Measurements from ENCODE around the gene ARID2. TPM values are rescaled to one million over a fixed set of nuclear protein-coding genes. Genes with fewer than 3 reads are reported as not detected.

Gene ARID2
- total and polyA plus RNA-seq, 4 donors: 1.8 to 17.8 (median 13.2) TPM

DNA sequence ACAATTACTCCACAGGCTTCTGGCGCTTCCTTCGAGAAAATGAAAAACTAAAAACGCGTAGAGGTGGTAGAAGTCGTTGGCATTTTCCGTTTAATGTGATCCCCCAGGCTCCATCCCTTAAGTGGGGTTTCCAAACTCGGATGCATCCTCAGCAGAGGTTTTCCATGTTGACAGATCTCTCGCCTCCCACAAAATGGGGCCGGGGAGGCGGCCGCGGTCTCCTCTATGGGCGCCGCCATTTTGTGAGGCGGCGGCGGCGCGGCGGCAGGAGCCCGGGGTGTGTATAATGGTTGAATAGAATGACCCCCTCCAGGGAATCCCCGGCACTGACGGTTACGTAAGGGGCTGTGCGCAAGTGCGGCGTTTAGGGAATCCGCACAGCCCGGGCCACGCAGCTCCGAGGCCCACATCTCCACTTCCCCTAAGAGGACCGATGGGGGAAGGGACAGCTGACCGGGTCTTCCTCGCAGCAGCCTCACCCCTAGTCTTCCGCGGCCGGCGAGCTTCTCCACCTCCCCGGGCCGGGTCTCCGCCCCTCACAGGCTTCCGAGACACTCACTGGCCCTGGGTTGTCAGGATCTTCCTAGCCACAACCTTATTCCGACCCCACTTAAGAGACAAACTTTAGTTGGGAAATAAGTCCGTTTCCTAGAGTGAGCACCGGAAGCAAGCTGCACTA lies 2.1 kb upstream of the ARID2 start (continued):
- TF ChIP-seq, protein P1, sequence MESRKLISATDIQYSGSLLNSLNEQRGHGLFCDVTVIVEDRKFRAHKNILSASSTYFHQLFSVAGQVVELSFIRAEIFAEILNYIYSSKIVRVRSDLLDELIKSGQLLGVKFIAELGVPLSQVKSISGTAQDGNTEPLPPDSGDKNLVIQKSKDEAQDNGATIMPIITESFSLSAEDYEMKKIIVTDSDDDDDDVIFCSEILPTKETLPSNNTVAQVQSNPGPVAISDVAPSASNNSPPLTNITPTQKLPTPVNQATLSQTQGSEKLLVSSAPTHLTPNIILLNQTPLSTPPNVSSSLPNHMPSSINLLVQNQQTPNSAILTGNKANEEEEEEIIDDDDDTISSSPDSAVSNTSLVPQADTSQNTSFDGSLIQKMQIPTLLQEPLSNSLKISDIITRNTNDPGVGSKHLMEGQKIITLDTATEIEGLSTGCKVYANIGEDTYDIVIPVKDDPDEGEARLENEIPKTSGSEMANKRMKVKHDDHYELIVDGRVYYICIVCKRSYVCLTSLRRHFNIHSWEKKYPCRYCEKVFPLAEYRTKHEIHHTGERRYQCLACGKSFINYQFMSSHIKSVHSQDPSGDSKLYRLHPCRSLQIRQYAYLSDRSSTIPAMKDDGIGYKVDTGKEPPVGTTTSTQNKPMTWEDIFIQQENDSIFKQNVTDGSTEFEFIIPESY (IDR thresholded peaks at IDR 0.05): peak; percentile 54
- TF ChIP-seq CTCF (IDR thresholded peaks at IDR 0.05; ENCODE audit: low read depth, low read length, missing input control): no peak
- TF ChIP-seq HNF4G (IDR thresholded peaks at IDR 0.05): peak; percentile 45
- TF ChIP-seq TAF1 (conservative IDR thresholded peaks at IDR 0.05): peak; percentile 93
- TF ChIP-seq SP1 (IDR thresholded peaks at IDR 0.05): peak; percentile 72
- TF ChIP-seq FOXA1 (IDR thresholded peaks at IDR 0.05): peak; percentile 7
- TF ChIP-seq NR2F2 (IDR thresholded peaks at IDR 0.05): no peak
- TF ChIP-seq MAX (IDR thresholded peaks at IDR 0.05): peak; percentile 88

DNA sequence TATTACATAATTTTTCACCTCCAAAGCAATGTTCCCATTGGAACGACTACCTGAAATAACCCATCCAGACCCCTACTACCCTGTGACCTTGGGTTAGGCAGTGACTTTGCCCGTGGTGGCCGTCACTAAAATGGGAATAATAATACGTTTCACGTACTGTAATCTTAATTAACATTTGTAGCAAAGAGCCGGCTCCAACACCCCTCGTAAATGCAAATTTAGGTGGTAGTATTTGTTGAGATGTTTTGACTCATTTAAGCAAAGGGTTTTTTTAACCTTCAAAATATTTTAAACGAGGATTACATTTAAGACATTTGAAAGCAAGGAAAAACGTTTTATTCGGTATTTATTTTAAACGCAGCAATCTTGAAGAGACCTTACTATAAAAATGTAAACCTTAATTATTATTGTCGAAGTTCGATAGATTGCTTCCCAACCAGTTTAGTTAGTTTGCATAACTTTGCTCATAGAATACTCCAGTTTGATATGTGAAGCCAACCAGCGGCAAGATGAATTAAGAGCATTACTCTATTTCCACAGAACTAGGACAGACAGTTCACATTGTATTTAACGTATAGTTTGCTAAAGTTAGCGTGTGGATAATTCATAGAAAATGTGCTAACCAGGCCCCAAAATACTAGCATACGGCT lies 1.4 kb upstream of the ARID2 start:
- Histone ChIP-seq H3K4me1 (ENCODE audit: control insufficient read depth in 4 of 4, insufficient read depth in 4 of 4, low read length in 3 of 4) (peaks cover 3 to 42% (median 22%) of the 10 kb centered on the region in 4 donors), H3K9ac (ENCODE audit: low read depth in 1 of 2, low read length in 2 of 2) (peak overlapping the region; percentile 94 to 95), H3K9me3 (ENCODE audit: control insufficient read depth in 4 of 4, low read length in 3 of 4) (no peaks in the 10 kb centered on the region), H3K27me3 (ENCODE audit: control insufficient read depth in 4 of 4, insufficient read depth in 4 of 4, low read length in 3 of 4) (no peaks in the 10 kb centered on the region), H3K27ac (ENCODE audit: low read depth in 1 of 2, low read length in 2 of 2) (peak overlapping the region; percentile 94 to 98), H3K4me3 (ENCODE audit: low read depth in 1 of 3, low read length in 3 of 3) (peak overlapping the region; percentile 91 to 97 (median 95)), H3K36me3 (ENCODE audit: control insufficient read depth in 4 of 4, insufficient read depth in 3 of 4, low read depth in 1 of 4, low read length in 3 of 4) (no peaks in the 10 kb centered on the region)
- DNase-seq (ENCODE audit: low spot score): no peak
- WGBS: under 1% methylated on average over 17 of the region's 17 CpGs
- TF ChIP-seq RXRA (IDR thresholded peaks at IDR 0.05) (no peak), HNF4A (conservative IDR thresholded peaks at IDR 0.05) (no peak), NR2F2 (IDR thresholded peaks at IDR 0.05) (no peak), JUND (IDR thresholded peaks at IDR 0.05) (peak in 1 of 2 donors; percentile 5)
- TF ChIP-seq, protein P2, sequence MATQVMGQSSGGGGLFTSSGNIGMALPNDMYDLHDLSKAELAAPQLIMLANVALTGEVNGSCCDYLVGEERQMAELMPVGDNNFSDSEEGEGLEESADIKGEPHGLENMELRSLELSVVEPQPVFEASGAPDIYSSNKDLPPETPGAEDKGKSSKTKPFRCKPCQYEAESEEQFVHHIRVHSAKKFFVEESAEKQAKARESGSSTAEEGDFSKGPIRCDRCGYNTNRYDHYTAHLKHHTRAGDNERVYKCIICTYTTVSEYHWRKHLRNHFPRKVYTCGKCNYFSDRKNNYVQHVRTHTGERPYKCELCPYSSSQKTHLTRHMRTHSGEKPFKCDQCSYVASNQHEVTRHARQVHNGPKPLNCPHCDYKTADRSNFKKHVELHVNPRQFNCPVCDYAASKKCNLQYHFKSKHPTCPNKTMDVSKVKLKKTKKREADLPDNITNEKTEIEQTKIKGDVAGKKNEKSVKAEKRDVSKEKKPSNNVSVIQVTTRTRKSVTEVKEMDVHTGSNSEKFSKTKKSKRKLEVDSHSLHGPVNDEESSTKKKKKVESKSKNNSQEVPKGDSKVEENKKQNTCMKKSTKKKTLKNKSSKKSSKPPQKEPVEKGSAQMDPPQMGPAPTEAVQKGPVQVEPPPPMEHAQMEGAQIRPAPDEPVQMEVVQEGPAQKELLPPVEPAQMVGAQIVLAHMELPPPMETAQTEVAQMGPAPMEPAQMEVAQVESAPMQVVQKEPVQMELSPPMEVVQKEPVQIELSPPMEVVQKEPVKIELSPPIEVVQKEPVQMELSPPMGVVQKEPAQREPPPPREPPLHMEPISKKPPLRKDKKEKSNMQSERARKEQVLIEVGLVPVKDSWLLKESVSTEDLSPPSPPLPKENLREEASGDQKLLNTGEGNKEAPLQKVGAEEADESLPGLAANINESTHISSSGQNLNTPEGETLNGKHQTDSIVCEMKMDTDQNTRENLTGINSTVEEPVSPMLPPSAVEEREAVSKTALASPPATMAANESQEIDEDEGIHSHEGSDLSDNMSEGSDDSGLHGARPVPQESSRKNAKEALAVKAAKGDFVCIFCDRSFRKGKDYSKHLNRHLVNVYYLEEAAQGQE (IDR thresholded peaks at IDR 0.05): no peak
